Measurements from ENCODE around the gene OR6C70. TPM values are rescaled to one million over a fixed set of nuclear protein-coding genes. Genes with fewer than 3 reads are reported as not detected.

Gene OR6C70
- total and polyA plus RNA-seq, 2 of the 4 experiments (the other 2 are of a cell fraction), result not detected

DNA sequence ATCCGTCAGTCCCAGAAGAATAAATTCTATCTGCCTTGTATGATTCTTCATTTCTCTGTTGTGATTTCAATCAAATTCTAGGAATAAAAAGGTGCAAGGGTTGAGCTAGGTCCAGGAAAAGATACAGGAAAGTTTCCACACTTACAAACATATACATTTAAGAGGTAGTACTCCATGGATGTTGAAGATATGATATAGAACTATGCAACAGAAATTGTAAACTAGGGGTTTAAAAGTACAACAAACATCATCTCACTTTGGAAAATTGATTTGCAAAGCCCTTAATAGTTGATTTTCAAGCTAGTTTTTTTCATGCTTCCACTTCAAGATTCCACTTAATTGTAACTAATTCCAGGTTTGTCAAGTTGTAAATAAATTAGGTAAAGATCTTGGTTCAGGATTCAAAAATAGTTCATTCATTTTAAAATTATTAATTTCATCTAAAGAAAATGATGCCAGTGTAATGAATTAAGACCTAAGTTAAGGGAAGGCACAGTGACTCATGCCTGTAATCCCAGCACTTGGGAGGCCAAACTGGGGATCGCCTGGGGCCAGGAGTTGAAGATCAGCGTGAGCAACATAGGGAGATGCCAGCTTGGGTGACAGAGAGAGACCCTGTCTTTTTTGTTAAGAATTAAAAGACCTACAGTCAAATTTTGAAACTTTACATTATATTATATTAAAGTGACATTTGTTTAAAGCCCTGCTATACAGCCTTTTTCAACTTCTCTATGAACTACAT, at the start of gene OR6C70 (continued):
- no peak for TF ChIP-seq RFX5 (IDR thresholded peaks at IDR 0.05; ENCODE audit: low read depth, low read length)

- no peak overlapping the region for H4K5ac ChIP-seq (ENCODE audit: low read depth, low read length)
- no peak overlapping the region for H3K9ac ChIP-seq (ENCODE audit: low read depth, low read length)
- H2BK5ac ChIP-seq (ENCODE audit: low read depth, low read length, poor library complexity, severe bottlenecking), result no peak overlapping the region
- ChIA-PET POLR2A (ENCODE audit: unreplicated experiment) (no interaction called here), CTCF (no interaction called here)
- in situ Hi-C loops (cut with MboI; ENCODE audit: low sequenced_read_pairs), result no loop called here
- H3K27ac ChIP-seq (ENCODE audit: insufficient read depth, low read length), result no peak overlapping the region
- no peak overlapping the region for H3K23ac ChIP-seq (ENCODE audit: low read depth, low read length)
- H2BK15ac ChIP-seq (ENCODE audit: low read depth, low read length), result no peak overlapping the region
- dilution Hi-C loops (cut with HindIII; ENCODE audit: low sequenced_read_pairs, unreplicated experiment), result no loop called here
- no peak overlapping the region for H2AK5ac ChIP-seq (ENCODE audit: low read depth, low read length)
- no peak overlapping the region for H4K8ac ChIP-seq (ENCODE audit: low read depth in 2 of 2, low read length in 2 of 2)
- H3K4me2 ChIP-seq (ENCODE audit: low read depth, low read length), result no peak overlapping the region
- no peaks in the 10 kb centered on the region for H3K36me3 ChIP-seq (ENCODE audit: control insufficient read depth, insufficient read depth, low read length)
- no peaks in the 10 kb centered on the region for H4K20me1 ChIP-seq (ENCODE audit: insufficient read depth, low read length)
- H3K4ac ChIP-seq (ENCODE audit: low read depth, low read length), result no peak overlapping the region
- H2AFZ ChIP-seq (replicated peaks; ENCODE audit: low read length, poor library complexity), result no peak overlapping the region
- DNase-seq, result no peak
- TF ChIP-seq, protein P1, sequence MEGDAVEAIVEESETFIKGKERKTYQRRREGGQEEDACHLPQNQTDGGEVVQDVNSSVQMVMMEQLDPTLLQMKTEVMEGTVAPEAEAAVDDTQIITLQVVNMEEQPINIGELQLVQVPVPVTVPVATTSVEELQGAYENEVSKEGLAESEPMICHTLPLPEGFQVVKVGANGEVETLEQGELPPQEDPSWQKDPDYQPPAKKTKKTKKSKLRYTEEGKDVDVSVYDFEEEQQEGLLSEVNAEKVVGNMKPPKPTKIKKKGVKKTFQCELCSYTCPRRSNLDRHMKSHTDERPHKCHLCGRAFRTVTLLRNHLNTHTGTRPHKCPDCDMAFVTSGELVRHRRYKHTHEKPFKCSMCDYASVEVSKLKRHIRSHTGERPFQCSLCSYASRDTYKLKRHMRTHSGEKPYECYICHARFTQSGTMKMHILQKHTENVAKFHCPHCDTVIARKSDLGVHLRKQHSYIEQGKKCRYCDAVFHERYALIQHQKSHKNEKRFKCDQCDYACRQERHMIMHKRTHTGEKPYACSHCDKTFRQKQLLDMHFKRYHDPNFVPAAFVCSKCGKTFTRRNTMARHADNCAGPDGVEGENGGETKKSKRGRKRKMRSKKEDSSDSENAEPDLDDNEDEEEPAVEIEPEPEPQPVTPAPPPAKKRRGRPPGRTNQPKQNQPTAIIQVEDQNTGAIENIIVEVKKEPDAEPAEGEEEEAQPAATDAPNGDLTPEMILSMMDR (conservative IDR thresholded peaks at IDR 0.05; ENCODE audit: low read depth, low read length), result no peak
- TF ChIP-seq NFE2L2 (IDR thresholded peaks at IDR 0.05; ENCODE audit: low read depth, low read length), result no peak
- TF ChIP-seq MAZ (IDR thresholded peaks at IDR 0.05; ENCODE audit: borderline replicate concordance, low read depth, low read length), result no peak
- no peak for TF ChIP-seq CHD1 (IDR thresholded peaks at IDR 0.05; ENCODE audit: low read depth, low read length)
- TF ChIP-seq RAD21 (IDR thresholded peaks at IDR 0.05; ENCODE audit: low read length), result no peak
- no peak for TF ChIP-seq MXI1 (IDR thresholded peaks at IDR 0.05; ENCODE audit: borderline replicate concordance, low read depth, low read length)
- TF ChIP-seq CEBPB (IDR thresholded peaks at IDR 0.05; ENCODE audit: low read depth, low read length), result no peak
- no peak for TF ChIP-seq POLR2A (IDR thresholded peaks at IDR 0.05; ENCODE audit: low read depth, low read length)
- no peak for TF ChIP-seq RFX5 (IDR thresholded peaks at IDR 0.05; ENCODE audit: low read depth, low read length)
- no peak for TF ChIP-seq USF2 (IDR thresholded peaks at IDR 0.05; ENCODE audit: low read depth, low read length)
- no peak for TF ChIP-seq BHLHE40 (IDR thresholded peaks at IDR 0.05; ENCODE audit: low read depth, low read length)
- TF ChIP-seq MAFK (IDR thresholded peaks at IDR 0.05; ENCODE audit: low read depth, low read length), result no peak
- TF ChIP-seq SMC3 (IDR thresholded peaks at IDR 0.05; ENCODE audit: low read depth, low read length), result no peak
- TF ChIP-seq, protein P2, sequence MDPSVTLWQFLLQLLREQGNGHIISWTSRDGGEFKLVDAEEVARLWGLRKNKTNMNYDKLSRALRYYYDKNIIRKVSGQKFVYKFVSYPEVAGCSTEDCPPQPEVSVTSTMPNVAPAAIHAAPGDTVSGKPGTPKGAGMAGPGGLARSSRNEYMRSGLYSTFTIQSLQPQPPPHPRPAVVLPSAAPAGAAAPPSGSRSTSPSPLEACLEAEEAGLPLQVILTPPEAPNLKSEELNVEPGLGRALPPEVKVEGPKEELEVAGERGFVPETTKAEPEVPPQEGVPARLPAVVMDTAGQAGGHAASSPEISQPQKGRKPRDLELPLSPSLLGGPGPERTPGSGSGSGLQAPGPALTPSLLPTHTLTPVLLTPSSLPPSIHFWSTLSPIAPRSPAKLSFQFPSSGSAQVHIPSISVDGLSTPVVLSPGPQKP (IDR thresholded peaks at IDR 0.05; ENCODE audit: borderline replicate concordance, low read depth, low read length), result no peak
- no peak for TF ChIP-seq FOS (IDR thresholded peaks at IDR 0.05; ENCODE audit: low read depth, low read length)
- H3K56ac ChIP-seq (ENCODE audit: extremely low read depth, insufficient read depth, low read length), result no peak overlapping the region
- intact Hi-C loops (cut with micrococcal nuclease), result no loop called here
- H4K91ac ChIP-seq (ENCODE audit: insufficient read depth, low read depth, low read length), result no peak overlapping the region
- H3K9me1 ChIP-seq (ENCODE audit: insufficient read depth, low read length), result no peaks in the 10 kb centered on the region
- H3K4me3 ChIP-seq (ENCODE audit: insufficient read depth, low read depth, low read length), result no peak overlapping the region
- no peak for ATAC-seq (ENCODE audit: low read depth)
- H2BK20ac ChIP-seq (ENCODE audit: low read depth, low read length), result no peak overlapping the region
- no peak overlapping the region for H3K18ac ChIP-seq (ENCODE audit: low read depth, low read length)
- H2BK120ac ChIP-seq (ENCODE audit: low read depth, low read length), result no peak overlapping the region
- no peak overlapping the region for H2AK9ac ChIP-seq (replicated peaks; ENCODE audit: low read depth, low read length, poor library complexity)
- H3K79me1 ChIP-seq (ENCODE audit: low read depth in 1 of 2, low read length in 2 of 2), result no peaks in the 10 kb centered on the region
- no peaks in the 10 kb centered on the region for H3K27me3 ChIP-seq (ENCODE audit: control insufficient read depth, insufficient read depth, low read length)
- no peaks in the 10 kb centered on the region for H3K4me1 ChIP-seq (ENCODE audit: control insufficient read depth, insufficient read depth, low read length)
- no peak overlapping the region for H3K14ac ChIP-seq (replicated peaks; ENCODE audit: low read depth, low read length)
- H3K9me3 ChIP-seq (ENCODE audit: control insufficient read depth, insufficient read depth, low read length), result no peaks in the 10 kb centered on the region
- BruUV-seq (replicated peaks), result no TSS peak
Measured at GRCh38 chr12:55516391-55516790, 46.5 kb upstream of the OR6C70 start.
